Nephron (organoid): Measurements from ENCODE around the gene GTSE1.

Experiments
- H3K27ac Mint-ChIP-seq, 3 experiments: 2 replicates each; pipeline ENCODE4 v1.8.0; 2020; ENCODE audit warnings: mixed read lengths in 3 of 3, mild to moderate bottlenecking in 2 of 3, moderate library complexity in 1 of 3
- H3K27me3 Mint-ChIP-seq: 2 replicates; pipeline ENCODE4 v1.8.0; 2021; ENCODE audit warnings: low read depth, mild to moderate bottlenecking, moderate library complexity, mixed read lengths
- H3K36me3 Mint-ChIP-seq: 2 replicates; pipeline ENCODE4 v1.8.0; 2020; ENCODE audit warnings: low read depth, mixed read lengths
- H3K4me1 Mint-ChIP-seq: 2 replicates; pipeline ENCODE4 v1.8.0; 2020; ENCODE audit warnings: mixed read lengths
- H3K4me3 Mint-ChIP-seq, 3 experiments: 2 replicates each; pipeline ENCODE4 v1.8.0; 2020; ENCODE audit warnings: mild to moderate bottlenecking in 3 of 3, mixed read lengths in 3 of 3, moderate library complexity in 2 of 3
- H3K9me3 Mint-ChIP-seq: 2 replicates; pipeline ENCODE4 v1.8.0; 2020; ENCODE audit warnings: mixed read lengths
- CTCF ChIP-seq, 3 experiments: fragments of 200-600 bp; sonication (generic); IDR thresholded peaks; one replicate each; pipeline ENCODE4 v1.5.0; 2021; ENCODE audit warnings: antibody characterized with exemption in 3 of 3; ENCODE audit not compliant: unreplicated experiment in 3 of 3

The GTSE1 gene

GRCh38 chr22:46364341-46365165 lies 67.9 kb downstream of the GTSE1 start:
- Mint-ChIP-seq H3K27me3 (no peaks in the 10 kb centered on the region), H3K9me3 (no peaks in the 10 kb centered on the region), H3K4me1 (no peaks in the 10 kb centered on the region), H3K4me3 (no peak overlapping the region), H3K27ac (no peak overlapping the region), H3K36me3 (peaks cover 21% of the 10 kb centered on the region)
- no peak for TF ChIP-seq CTCF (IDR thresholded peaks at IDR 0.05; ENCODE audit: unreplicated experiment in 3 of 3)

GRCh38 chr22:46365166-46365624 lies 68.5 kb downstream of the GTSE1 start:
- H3K4me1 Mint-ChIP-seq = no peaks in the 10 kb centered on the region
- H3K4me3 Mint-ChIP-seq = no peak overlapping the region
- H3K27ac Mint-ChIP-seq = no peak overlapping the region
- H3K27me3 Mint-ChIP-seq = peaks cover 2% of the 10 kb centered on the region
- no peaks in the 10 kb centered on the region for H3K9me3 Mint-ChIP-seq
- peaks cover 16% of the 10 kb centered on the region for H3K36me3 Mint-ChIP-seq
- no peak for TF ChIP-seq CTCF (IDR thresholded peaks at IDR 0.05; ENCODE audit: unreplicated experiment in 3 of 3)

DNA sequence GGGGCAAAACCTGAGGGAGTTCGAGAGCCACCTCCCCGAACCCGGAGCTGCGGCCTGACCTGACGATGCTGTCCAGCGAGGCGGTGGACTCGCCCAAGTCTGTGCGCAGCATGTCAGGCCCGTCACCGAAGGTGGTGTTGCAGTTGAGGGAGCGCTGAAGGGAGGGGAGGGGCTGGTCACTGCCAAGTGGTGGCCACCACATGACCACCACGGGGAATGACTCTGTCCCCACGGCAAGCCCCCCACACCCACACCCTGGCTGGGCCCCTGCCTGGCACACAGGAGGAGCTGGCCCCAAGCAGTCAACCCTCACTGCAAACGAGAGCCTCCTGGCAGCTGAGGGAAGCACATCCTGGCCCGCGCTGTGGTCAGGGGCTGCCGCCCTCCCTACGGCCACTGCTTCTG lies 69.7 kb downstream of the GTSE1 start:
- TF ChIP-seq CTCF (IDR thresholded peaks at IDR 0.05; ENCODE audit: unreplicated experiment in 3 of 3) = no peak
- no peak overlapping the region for H3K4me3 Mint-ChIP-seq
- H3K9me3 Mint-ChIP-seq = no peaks in the 10 kb centered on the region
- H3K36me3 Mint-ChIP-seq = peaks cover 7% of the 10 kb centered on the region
- H3K27me3 Mint-ChIP-seq = peaks cover 4% of the 10 kb centered on the region
- H3K27ac Mint-ChIP-seq = no peak overlapping the region
- H3K4me1 Mint-ChIP-seq = no peaks in the 10 kb centered on the region

DNA sequence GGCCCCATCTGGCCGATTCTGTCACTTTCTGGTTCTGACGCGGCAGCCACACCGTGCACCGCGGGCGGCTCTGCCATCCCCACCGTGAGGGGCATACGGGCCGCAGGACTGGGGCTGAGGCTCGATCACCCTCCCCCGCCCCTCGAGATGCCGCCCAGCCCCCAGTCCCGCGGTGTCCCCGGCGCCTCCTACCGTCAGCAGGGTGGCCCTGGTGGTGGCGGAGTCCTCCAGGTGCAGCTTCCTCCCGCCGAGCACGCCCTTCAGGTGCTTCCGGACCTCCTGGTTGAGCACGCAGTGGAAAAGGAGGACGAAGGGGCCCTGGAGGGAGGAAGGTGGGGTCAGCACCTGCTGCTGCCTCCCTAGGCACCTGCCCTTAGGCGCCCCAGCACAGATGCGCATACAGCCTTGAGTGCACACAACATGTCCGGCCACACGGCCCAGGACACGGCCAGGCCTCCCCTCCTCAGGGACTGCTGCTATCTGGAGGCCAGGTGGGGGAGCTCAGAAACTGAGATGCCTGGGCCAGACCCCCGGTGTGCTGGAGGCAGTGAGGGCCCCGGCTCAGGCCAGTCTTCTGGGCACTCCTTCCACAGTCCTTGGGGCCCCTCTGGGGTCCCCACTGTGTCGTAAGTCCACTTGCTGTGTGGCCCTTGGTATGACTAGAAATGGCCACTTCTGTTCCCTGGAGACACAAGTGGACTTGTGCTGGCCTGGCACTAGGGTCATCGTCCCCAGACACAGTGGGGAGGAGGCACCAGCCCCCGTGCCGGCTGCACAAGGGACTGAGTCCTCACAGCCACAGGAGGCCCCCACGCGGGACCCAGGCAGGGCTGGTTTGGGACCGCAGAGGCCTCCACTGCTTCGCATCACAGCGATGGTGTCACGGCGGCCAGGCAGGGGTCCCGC lies 70.4 kb downstream of the GTSE1 start:
- peaks cover 4% of the 10 kb centered on the region for H3K36me3 Mint-ChIP-seq
- H3K9me3 Mint-ChIP-seq = no peaks in the 10 kb centered on the region
- no peaks in the 10 kb centered on the region for H3K4me1 Mint-ChIP-seq
- no peak overlapping the region for H3K27ac Mint-ChIP-seq
- H3K4me3 Mint-ChIP-seq = no peak overlapping the region
- peaks cover 4% of the 10 kb centered on the region for H3K27me3 Mint-ChIP-seq
- TF ChIP-seq CTCF (IDR thresholded peaks at IDR 0.05; ENCODE audit: unreplicated experiment in 3 of 3) = no peak

GRCh38 chr22:46367707-46368191 lies 71.1 kb downstream of the GTSE1 start:
- Mint-ChIP-seq H3K4me3 (no peak overlapping the region), H3K4me1 (peaks cover 1% of the 10 kb centered on the region), H3K27ac (no peak overlapping the region), H3K9me3 (no peaks in the 10 kb centered on the region), H3K27me3 (peaks cover 4% of the 10 kb centered on the region), H3K36me3 (no peaks in the 10 kb centered on the region)
- peak; percentile 61 to 74 (median 74) for TF ChIP-seq CTCF (IDR thresholded peaks at IDR 0.05; ENCODE audit: unreplicated experiment in 3 of 3)
